Fibroblast of lung (primary cell): ENCODE results near the gene IGFBP6. TPM values are rescaled to one million over a fixed set of nuclear protein-coding genes. Genes with fewer than 3 reads are reported as not detected.
A peak's percentile ranks its signal among the peaks of the same experiment; 100 is the strongest.

Experiments used
- DNase-seq, 2 donors: peaks; one replicate each; pipeline versions ENCODE4 v3.0.0 to v3.0.0-alpha.2; 2010; ENCODE audit warnings: low read depth in 2 of 2
- H2AFZ ChIP-seq: 2 replicates; pipeline ENCODE4 v1.5.1; 2012; ENCODE audit warnings: low read length, control low read depth, inconsistent platforms
- H3K27ac ChIP-seq: 2 replicates; pipeline ENCODE4 v1.5.1; 2011; ENCODE audit warnings: low read length, control low read depth; ENCODE audit not compliant: insufficient read depth
- H3K27me3 ChIP-seq: 2 replicates; pipeline ENCODE4 v1.5.1; 2011; ENCODE audit warnings: mild to moderate bottlenecking, low read length; ENCODE audit not compliant: control insufficient read depth, insufficient read depth
- H3K36me3 ChIP-seq: 2 replicates; pipeline ENCODE4 v1.5.1; 2011; ENCODE audit warnings: low read length; ENCODE audit not compliant: control insufficient read depth, insufficient read depth
- H3K4me1 ChIP-seq: 2 replicates; pipeline ENCODE4 v1.5.1; 2011; ENCODE audit warnings: low read length; ENCODE audit not compliant: control insufficient read depth, insufficient read depth; ENCODE audit errors: extremely low read depth
- H3K4me2 ChIP-seq: 2 replicates; pipeline ENCODE4 v1.5.1; 2011; ENCODE audit warnings: low read length, control low read depth; ENCODE audit not compliant: insufficient read depth; ENCODE audit errors: extremely low read depth
- H3K4me3 ChIP-seq, 4 experiments: fragments of 200-600 bp in 1 of 4; sonication (generic) in 1 of 4; replicated peaks in 1 of 4; 2 replicates each; pipeline ENCODE4 v1.5.1; 2011 to 2016; ENCODE audit warnings: low read length in 4 of 4, low read depth in 3 of 4, mild to moderate bottlenecking in 3 of 4, control low read depth in 2 of 4, inconsistent platforms in 1 of 4, mixed read lengths in 1 of 4; ENCODE audit not compliant: insufficient read depth in 1 of 4; ENCODE audit errors: control extremely low read depth in 1 of 4
- H3K79me2 ChIP-seq: 2 replicates; pipeline ENCODE4 v1.5.1; 2012; ENCODE audit warnings: mild to moderate bottlenecking, low read length, inconsistent platforms; ENCODE audit not compliant: control insufficient read depth, insufficient read depth
- H3K9ac ChIP-seq: 2 replicates; pipeline ENCODE4 v1.5.1; 2011; ENCODE audit warnings: mild to moderate bottlenecking, low read length, control low read depth; ENCODE audit not compliant: insufficient read depth
- H3K9me3 ChIP-seq: 2 replicates; pipeline ENCODE4 v1.5.1; 2012; ENCODE audit warnings: low read depth, low read length; ENCODE audit not compliant: control insufficient read depth, insufficient read depth
- H4K20me1 ChIP-seq: 2 replicates; pipeline ENCODE4 v1.5.1; 2011; ENCODE audit warnings: low read length; ENCODE audit not compliant: control insufficient read depth, insufficient read depth; ENCODE audit errors: extremely low read depth
- EZH2 ChIP-seq: IDR thresholded peaks from 2 replicates; pipeline ENCODE4 v1.5.1; 2012; ENCODE audit warnings: low read length, control low read depth, mild to moderate bottlenecking; ENCODE audit errors: missing control alignments
- polyA plus RNA-seq, 2 donors: library from polyadenylated mRNA; depleted of rRNA in 1 of 2; stranded (reverse) in 1 of 2; unstranded in 1 of 2; fragments of >200 nt; gene quantifications; 2 replicates each; pipeline ENCODE4 v1.2.1, GENCODE V29; 2011 to 2012; ENCODE audit warnings: missing spikeins in 1 of 2
- total RNA-seq: library from RNA; depleted of rRNA; stranded (reverse); fragments of >200 nt; gene quantifications from 2 replicates; pipeline ENCODE4 v1.2.1, GENCODE V29; 2014
- TF ChIP-seq, protein P1 (sequence below), 2 donors: IDR thresholded peaks in 1 of 2; conservative IDR thresholded peaks in 1 of 2; 1 replicate in 1 of 2; 2 replicates in 1 of 2; pipeline ENCODE4 v1.5.1; 2011 to 2012; ENCODE audit warnings: low read length in 2 of 2, control low read depth in 1 of 2, inconsistent platforms in 1 of 2, low read depth in 1 of 2, mild to moderate bottlenecking in 1 of 2

The IGFBP6 gene
- total and polyA plus RNA-seq, 2 donors (not counting 1 experiment from before 2014, with no cell fraction given), result 229 to 592 TPM

- peak; percentile 49 to 79 for DNase-seq
- H3K4me1 ChIP-seq, result peaks cover 41% of the 10 kb centered on the region
Observed at GRCh38 chr12:53048780-53049401, 48.6 kb upstream of the IGFBP6 start.

DNA sequence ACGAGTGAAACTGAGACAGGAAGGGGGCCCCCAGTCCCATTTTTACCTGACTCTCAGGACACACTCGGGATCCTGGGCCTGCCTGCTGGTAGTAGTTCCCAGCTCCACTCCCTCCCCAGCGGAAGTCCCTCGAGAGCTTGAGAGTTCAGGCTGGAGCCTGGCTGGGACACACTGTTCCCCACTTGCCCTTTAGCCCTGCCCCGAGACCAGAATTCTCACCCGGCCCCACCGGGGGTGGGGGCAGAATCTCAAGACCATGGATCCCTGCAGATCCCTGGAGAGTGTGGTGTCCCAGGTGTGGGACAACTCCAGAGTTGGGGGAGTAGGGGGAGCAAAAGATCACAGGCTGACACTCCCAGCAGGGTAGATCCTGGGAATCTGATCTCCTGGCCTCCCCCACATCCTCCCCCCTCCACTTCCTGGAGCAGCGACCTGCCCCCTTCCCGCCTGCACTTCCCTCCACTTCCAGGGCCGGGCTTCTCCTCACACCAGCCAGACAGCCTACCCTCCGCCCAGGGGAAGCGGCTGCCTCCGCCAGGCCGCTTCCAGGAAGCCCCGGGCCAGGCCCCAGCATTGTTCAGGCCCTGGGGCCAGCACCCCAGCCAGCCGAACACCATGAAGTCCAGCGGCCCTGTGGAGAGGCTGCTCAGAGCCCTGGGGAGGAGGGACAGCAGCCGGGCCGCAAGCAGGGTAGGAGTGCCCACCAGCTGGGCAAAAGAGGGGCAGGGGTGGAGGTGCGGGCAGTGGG, 47.7 kb upstream of the IGFBP6 start, which contains the start of gene TNS2:
Gene TNS2, plus strand, starts transcription at position 495 of the 748 bp plus-strand sequence. Its CDS starts 121 bp downstream, at position 616.
- DNase-seq, result peak; percentile 57 to 75
- peaks cover 7% of the 10 kb centered on the region for H3K36me3 ChIP-seq
- H3K9me3 ChIP-seq, result no peaks in the 10 kb centered on the region
- peak within 1 kb of the TSS; percentile 80 to 90 (median 84) for H3K4me3 ChIP-seq
- H3K27me3 ChIP-seq, result no peaks in the 10 kb centered on the region
- peak within 1 kb of the TSS; percentile 97 for H3K4me2 ChIP-seq
- TF ChIP-seq, protein P1, sequence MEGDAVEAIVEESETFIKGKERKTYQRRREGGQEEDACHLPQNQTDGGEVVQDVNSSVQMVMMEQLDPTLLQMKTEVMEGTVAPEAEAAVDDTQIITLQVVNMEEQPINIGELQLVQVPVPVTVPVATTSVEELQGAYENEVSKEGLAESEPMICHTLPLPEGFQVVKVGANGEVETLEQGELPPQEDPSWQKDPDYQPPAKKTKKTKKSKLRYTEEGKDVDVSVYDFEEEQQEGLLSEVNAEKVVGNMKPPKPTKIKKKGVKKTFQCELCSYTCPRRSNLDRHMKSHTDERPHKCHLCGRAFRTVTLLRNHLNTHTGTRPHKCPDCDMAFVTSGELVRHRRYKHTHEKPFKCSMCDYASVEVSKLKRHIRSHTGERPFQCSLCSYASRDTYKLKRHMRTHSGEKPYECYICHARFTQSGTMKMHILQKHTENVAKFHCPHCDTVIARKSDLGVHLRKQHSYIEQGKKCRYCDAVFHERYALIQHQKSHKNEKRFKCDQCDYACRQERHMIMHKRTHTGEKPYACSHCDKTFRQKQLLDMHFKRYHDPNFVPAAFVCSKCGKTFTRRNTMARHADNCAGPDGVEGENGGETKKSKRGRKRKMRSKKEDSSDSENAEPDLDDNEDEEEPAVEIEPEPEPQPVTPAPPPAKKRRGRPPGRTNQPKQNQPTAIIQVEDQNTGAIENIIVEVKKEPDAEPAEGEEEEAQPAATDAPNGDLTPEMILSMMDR (conservative IDR thresholded peaks at IDR 0.05 in 1 of 2, IDR thresholded peaks at IDR 0.05 in 1 of 2; ENCODE audit: low read depth in 1 of 2, low read length in 2 of 2), result no peak
- no peak for TF ChIP-seq EZH2
- peak within 1 kb of the TSS; percentile 86 for H3K9ac ChIP-seq
- H3K79me2 ChIP-seq, result peaks cover 27% of the 10 kb centered on the region
- peak within 1 kb of the TSS; percentile 95 for H3K27ac ChIP-seq
- H2AFZ ChIP-seq, result no peak within 1 kb of the TSS
- H3K4me1 ChIP-seq, result peaks cover 42% of the 10 kb centered on the region
- H4K20me1 ChIP-seq, result no peaks in the 10 kb centered on the region

More at GRCh38 chr12:53048780-53049401, 48.6 kb upstream of the IGFBP6 start:
- H4K20me1 ChIP-seq, result no peaks in the 10 kb centered on the region
- H3K9ac ChIP-seq, result peak overlapping the region; percentile 87
- H3K27ac ChIP-seq, result peak overlapping the region; percentile 95
- no peaks in the 10 kb centered on the region for H3K27me3 ChIP-seq
- TF ChIP-seq, protein P1 (conservative IDR thresholded peaks at IDR 0.05 in 1 of 2, IDR thresholded peaks at IDR 0.05 in 1 of 2; ENCODE audit: low read depth in 1 of 2, low read length in 2 of 2), result no peak
- TF ChIP-seq EZH2, result no peak
- peaks cover 6% of the 10 kb centered on the region for H3K36me3 ChIP-seq
- no peak overlapping the region for H2AFZ ChIP-seq
- peaks cover 27% of the 10 kb centered on the region for H3K79me2 ChIP-seq
- peak overlapping the region; percentile 97 for H3K4me2 ChIP-seq
- no peaks in the 10 kb centered on the region for H3K9me3 ChIP-seq
- peak overlapping the region; percentile 80 to 90 (median 84) for H3K4me3 ChIP-seq

DNA sequence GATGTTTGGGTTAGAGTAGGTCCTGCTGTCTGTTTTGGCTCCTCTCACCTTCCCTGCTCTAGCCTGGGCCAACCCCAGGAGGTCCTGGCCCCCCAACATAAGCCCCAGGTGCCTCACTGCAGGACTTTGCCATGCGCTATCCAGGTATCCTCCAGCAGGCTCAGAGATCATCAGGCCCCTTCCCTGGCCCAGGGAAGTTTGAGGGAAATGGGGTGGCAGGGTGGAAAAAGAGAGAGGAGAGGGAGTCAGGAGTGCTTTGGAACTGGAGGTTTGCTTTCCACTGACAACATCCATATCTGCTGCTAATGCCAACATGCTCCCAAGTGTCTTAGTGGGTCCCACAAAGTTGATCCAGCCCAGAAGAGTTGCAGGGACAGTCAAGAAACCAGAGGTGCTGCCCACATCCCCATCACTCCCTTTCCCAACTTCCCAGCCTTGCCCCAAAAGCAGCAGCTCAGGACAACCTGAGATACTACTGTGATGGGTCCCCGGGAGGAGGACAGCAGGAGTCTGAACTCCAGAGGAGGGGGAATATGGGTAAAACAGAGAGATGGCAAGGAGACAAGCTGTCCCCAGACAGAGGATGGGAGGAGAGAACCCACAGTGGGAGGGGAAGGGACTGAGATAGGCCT, 46.9 kb upstream of the IGFBP6 start:
- Histone ChIP-seq H2AFZ (no peak overlapping the region), H3K4me3 (peak overlapping the region; percentile 80 to 90 (median 84))
- TF ChIP-seq, protein P1 (conservative IDR thresholded peaks at IDR 0.05 in 1 of 2, IDR thresholded peaks at IDR 0.05 in 1 of 2; ENCODE audit: low read depth in 1 of 2, low read length in 2 of 2), result no peak
- TF ChIP-seq EZH2, result no peak

More for the DNA sequence above, 46.9 kb upstream of the IGFBP6 start:
- no peak for DNase-seq
- peaks cover 27% of the 10 kb centered on the region for H3K79me2 ChIP-seq
- H3K4me1 ChIP-seq, result peaks cover 42% of the 10 kb centered on the region
- H4K20me1 ChIP-seq, result no peaks in the 10 kb centered on the region
- peak overlapping the region; percentile 86 for H3K9ac ChIP-seq
- H3K36me3 ChIP-seq, result peaks cover 12% of the 10 kb centered on the region
- no peaks in the 10 kb centered on the region for H3K9me3 ChIP-seq
- peak overlapping the region; percentile 95 for H3K27ac ChIP-seq
- H3K27me3 ChIP-seq, result no peaks in the 10 kb centered on the region
- peak overlapping the region; percentile 97 for H3K4me2 ChIP-seq
